Hematopoietic multipotent progenitor cell treated with erythropoietin and hydrocortisone succinate and interleukin-3 and kit ligand, for 4 days (in vitro differentiated cells): ENCODE data around the gene SEC14L3.
A peak's percentile ranks its signal among the peaks of the same experiment; 100 is the strongest.
"Not testable (repeated sequence)": the region's sequence is repeated elsewhere in the genome, so short reads cannot be mapped to it uniquely, and the experiment has no call there.

Experiments
- DNase-seq: peaks from one replicate; pipeline ENCODE4 v3.0.0-alpha.2; 2015

The SEC14L3 gene

DNA sequence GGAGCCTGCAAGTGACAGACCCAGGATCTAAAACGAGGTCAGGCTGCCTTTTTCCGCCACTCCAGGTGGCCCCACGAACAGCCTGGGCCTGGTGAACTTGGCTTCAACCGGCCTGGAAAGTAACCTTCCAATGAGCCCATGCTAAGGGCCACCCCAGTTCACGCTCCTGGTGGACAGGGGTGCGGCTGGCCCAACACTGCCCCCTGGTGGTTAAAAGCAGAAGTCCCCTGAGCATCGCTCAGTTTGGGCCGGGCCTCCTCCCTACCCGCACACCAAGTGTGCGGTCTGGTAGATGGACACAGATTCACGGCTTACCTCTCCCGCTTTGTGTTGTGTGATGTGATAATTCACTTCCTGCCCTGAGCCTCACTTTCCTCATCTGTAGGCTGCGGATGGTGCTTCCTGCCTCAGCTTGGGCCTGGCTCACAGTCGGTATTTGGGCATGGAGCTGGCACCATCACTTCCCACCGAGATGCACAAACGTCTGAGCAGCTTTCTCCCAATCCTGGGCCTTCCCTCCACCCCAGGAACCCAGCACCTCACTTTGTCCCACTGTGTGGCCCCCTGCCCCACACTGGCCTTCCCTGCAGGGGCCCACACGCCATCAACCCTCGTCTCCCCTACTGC, 13.7 kb upstream of the SEC14L3 start:
- peak; percentile 81 for DNase-seq

DNA sequence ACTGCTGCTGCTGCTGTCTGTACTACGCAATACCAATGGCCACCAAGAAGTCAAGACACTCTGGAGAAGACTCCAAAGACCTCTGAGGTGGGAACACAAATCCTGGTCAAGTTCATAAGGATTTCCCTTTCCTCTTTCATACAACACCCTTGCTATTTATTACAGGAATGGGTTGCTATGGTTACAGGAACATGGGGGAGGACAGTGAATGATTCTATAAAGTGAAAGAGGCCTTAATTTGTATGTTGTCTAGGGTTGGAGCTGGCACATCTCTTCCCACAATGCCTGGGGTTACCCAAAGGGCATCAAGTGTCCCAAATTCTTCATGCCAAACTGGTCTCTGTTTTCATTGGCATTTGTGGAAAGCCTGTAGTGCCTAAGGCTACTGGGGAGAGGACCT, 11.4 kb upstream of the SEC14L3 start:
- no peak for DNase-seq

DNA sequence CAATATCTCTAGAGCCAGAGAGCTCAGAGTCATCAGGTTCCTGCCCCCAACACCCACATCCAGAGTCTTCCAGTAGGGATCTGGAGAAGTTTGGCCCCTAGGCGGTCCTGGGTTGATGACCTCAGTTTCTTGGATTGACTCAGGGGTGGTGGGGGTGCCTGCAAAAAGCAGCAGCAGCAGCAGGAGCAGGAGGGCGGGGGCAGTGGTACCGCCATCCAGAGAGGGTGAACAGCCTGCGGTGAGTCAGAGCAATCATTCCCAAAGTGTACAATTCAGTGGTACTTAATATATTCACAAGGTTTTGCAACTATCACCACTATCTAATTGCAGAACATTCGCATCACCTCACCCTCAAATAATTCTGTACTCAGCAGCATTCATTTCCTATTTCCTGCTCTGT, 9.9 kb upstream of the SEC14L3 start:
- no peak for DNase-seq

DNA sequence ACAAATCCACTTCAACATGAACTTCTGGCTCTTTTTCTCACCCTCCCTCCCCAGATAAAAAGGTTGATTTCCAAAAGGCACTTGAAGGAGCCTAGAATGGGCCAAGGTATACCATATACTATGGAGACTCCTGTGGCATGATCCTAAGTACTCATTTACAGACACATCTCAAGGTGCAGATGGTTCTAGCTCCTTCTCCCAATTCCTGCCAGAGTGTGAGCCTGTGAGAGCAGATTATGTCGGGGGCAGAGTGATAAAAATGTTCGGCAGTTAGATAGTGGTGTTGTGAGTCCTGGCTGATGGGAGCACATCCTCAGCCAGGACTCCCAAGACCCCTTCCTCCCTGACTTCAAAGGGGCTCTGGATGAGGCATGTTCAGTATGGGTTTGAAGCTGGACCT, 8.2 kb upstream of the SEC14L3 start:
- DNase-seq: peak; percentile 25

DNA sequence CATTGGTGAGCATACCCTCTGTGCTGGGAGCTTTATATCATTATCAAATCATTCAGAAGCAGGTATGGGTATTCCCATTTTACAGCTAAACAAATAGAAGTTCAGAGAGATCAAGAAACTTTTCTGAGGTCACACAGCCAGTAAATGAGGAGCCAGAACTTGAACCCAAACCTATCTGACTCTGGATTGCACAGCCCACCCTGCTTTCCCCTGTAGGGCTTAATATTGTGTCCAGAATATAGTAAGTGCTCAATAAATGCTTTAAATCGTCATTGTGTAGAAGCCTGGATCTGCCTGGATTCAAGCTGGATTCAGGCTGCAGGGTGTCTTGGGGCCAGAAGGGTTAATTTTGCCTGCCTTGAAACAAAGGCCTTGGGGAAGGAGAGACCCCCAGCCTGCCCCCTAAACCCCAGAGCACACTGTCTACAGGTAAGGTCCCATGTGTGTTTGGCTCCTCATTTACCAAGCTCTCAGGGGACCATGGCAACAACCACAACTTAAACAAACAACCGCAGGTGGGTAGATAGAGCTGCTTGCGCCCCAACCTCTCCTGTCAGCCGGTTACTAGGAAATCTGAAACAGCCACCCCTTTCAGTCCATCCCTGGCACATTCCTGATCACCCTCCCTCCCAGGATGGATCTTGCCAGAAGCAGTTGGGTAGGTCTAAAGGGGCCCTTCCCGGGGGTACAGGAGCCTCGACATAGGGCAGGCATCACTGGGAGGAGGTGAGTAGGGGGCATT, 3.0 kb upstream of the SEC14L3 start:
- no peak for DNase-seq

DNA sequence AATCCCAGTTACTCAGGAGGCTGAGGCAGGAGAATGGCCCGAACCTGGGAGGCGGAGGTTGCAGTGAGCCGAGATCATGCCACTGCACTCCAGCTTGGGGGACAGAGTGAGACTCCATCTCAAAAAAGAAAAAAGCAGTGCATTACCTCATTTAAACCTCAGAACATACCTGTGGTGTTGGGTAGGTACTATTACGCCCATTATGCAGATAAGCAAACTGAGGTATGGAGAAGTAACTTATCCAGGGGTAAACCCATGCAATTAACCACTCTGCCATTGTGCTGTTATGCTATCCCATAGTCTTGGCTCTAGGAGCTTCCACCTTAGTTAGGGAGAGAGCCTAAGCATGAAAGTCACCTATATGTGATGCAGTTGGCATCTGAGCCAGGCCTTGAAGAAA, 2.3 kb upstream of the SEC14L3 start:
- DNase-seq: no peak

DNA sequence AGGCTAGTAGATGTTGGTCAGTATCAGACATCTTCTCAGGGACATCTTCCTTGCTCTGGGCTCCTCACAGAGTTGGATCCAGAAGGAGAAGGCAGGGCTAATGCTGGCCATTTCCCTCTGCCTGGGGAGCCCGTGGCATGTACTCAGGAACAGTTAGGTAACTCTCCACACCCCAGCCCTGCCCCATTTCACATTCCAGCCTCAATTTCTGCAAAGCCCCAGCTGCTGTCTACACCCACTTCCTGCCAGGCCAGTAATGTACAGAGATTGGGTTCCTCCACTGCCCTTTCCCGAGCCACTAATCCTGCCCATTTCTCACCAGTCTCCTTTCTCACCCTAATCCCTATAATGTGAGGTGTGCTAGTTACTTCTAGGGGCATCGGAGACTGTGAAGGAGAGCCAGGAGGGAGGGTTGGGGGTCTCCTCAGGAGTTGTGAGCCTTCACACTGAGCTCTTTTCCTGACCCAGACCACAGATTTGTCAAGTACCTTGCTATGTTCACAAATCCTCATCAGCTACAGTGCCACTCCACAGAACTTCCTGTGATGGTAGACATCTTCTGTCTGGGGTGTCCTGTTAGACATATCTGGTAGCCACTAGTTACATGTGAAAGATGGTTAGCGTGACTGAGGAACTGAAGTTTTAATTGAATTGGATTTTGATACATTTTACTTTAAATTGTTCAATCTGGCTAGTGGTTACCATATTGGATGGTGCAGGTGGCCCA, 1.3 kb upstream of the SEC14L3 start:
- DNase-seq: no peak

DNA sequence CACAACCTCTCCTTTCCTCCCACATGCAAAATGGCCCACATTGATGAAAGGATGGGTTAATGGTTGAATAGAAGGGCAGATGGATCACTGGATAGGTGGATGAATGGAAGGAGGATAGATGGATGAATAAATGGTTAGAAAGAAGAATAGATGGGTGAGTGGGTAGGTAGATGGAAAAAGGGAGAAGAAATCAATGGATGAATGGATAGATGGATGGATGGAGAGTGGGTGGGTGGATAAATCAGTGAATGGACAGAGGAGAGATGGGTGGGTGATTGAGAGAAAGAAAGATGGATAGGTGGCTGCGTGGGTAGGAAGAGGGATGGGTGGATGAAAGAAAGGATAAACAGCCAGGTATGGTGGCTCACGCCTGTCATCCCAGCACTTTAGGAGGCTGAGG, 1.2 kb downstream of the SEC14L3 start:
- DNase-seq: no peak

DNA sequence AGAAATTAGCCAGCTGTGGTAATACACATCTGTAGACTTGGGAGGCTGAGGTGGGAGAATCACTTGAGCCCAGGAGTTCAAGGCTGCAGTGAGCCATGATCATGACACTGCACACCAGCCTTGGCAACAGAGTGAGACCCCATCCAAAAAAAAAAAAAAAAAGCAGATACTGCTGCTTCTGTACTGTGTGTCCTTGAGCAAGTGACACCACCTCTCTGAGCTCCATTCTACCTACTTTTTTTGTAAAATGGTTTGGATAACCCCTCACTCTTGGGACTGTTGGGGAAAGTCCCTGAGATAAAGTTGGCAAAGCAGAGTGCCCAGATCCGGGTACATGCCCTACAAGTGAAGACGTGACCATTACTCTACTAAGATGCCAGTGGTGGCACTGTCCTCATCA, 2.7 kb downstream of the SEC14L3 start:
- DNase-seq: no peak

DNA sequence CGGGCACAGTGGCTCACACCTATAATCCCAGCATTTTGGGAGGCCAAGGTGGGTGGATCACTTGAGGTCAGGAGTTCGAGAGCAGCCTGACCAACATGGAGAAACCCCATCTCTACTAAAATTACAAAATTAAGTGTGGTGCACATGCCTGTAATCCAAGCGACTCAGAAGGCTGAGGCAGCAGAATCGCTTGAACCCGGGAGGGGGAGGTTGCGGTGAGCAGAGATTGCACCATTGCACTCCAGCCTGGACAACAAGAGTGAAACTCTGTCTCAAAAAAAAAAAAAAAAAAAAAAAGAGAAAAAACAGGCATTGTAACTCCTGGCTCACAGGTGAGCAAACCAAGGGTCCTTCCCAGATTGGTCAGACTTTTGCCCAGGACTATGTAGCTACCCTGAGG, 11.3 kb downstream of the SEC14L3 start:
- not testable (repeated sequence) for DNase-seq

DNA sequence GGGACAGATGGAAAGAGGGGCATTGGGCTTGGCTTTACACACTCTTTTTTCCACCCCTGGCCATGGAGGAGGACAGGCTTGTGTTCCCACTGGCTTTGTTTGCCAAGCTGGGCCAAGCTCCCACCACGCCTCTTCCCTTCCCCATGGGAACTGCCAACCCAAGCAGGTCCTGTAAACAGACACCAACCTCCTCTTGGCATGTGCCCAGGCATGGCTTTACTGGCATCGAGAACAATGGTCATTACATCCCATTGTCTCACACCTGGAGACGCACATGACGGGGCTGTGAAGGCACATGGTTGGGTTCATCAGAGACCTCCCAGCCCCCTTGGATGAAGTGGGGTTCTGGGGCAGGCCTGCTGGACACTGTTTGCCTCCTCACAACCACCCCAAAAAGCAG, 11.7 kb downstream of the SEC14L3 start:
- no peak for DNase-seq

DNA sequence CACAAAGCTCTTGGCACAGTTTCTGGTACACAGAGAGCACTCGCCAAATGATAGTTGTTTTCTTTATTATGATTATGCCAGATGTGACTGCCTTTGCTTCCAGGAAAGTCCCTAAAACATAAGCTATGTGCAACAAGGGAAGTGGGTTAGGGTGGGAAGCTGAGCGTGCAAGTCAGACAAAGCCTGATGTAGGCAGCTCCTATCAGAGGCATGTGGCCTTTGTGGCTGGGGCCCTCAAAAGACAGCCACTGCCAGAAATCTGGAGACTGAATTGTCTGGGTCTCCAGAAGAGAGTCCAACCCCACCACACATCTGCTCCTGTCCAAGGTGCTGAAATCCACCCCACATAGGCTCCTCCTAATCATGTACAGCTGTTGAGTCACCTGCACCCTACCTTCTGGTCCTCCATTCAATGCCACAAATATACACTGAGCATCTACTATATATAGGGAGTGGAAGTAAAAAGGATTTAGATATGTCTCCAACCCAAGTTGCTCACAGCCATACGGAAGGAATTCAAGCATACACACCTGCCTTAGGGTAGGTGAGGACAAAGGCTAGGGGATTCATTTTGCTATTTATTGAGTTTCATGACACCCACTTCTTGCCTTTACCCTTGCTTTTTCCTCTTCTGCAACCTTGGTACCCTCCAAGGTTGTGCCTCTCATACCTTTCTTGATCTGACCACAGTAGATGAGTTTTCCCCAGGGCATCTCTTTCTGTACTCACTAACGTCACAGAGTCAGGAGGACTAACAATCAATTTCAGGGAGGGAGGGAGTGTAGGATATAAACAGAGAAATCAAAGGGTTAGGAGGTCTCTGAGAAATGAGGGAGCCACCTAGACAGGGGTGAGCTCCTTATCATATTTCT, 12.4 kb downstream of the SEC14L3 start:
- DNase-seq: peak; percentile 76

DNA sequence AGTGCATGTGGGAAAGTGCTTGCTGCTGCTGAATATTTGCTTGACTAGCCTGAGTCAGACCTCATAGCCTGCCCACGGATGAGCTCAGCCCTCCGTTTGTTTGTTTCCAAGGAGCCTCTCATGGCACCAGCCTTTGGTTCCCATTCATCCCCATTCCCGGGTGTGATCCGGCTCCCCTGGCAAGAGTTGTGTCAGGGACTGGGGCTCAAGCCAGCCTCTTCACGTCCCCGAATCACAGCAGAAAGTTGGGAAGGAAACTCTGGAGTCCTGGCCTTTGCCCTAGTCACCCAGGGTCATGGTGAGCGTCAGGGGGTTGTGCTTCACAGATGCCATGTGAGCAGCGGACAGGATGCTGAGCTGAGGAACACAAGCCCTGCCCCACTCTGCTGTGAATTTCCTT, 13.8 kb downstream of the SEC14L3 start:
- no peak for DNase-seq

DNA sequence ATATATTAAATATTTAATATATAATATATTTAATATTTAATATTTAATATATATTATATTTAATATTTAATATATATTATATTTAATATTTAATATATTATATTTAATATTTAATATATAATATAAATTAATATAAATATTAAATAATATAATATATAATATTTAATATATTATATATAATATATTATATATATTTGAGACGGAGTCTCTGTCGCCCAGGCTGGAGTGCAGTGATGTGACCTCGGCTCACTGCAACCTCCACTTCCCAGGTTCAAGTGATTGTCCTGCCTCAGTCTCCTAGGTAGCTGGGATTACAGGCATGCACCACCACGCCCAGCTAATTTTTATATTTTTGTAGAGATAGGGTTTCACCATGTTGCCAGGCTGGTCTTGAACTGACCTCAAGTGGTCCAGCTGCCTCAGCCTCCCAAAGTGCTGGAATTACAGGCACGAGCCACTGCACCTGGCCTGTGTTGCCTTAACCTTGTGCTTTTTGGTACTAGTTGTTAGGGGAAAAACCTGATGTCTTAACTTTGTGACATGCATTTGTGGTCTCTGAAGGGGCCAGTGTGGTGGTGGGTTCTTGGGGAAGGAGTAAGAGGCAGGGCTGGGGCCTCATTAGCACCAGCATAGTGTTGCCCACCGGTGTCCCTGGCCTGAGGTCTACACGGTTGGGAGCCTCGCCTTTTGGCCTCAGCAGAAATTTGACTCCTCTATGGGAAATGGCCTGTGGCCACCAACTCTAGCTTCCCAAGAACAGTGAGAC, 16.6 kb downstream of the SEC14L3 start:
- DNase-seq: no peak

DNA sequence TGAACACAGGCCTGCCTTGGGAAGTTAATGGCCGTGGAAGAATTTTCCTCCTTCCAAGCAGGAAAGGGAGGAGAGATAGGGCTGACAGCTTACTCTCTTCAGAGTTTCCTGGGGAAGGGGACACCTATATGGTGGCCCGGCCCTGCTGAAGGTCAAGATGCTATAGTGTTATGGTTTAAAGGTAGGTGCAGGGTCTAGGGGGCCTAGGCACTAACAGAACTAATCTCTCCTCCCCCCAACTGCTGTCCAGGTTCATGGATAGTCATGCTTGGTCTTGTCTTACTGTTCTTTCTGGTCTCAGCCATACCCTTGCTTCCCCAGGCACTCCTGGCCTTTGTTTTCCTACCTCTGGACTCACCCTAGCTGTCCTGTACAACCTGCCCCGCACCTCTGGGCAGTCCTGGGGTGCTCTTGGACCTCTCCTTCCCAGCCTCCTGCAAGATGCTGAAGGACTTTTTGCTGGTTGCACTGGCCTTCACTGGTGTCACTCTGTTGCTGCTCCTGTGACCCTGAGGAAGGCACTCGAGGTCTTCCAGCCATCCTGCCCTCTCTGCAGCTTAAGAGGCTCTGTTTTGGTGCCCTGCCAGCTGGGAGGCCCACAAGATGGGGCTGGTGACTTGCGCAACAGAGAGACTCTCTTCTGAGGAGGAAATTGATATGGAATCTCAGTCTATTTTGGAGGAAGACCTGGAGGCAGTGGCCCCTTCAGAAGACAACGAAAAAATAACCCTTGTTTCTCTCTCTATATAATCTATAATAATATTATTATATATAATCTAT, 17.9 kb downstream of the SEC14L3 start:
- peak; percentile 91 for DNase-seq

DNA sequence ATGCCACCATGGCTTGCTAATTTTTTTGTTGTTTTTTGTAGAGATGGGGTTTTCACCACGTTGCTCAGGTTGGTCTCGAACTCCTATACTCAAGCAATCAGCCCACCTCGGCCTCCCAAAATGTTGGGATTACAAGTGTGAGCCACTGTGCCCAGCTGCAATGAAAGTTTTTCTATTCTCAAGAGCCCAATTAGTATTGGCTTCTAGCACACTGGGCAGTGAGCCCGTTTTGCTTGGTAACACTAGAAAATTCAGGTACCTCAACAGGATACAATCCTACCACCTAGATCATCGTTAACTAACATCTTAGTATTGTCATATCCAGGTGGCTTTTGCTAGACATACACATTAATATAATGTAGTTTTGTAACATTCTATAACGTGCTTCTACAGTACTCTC, 19.0 kb downstream of the SEC14L3 start:
- DNase-seq: no peak

DNA sequence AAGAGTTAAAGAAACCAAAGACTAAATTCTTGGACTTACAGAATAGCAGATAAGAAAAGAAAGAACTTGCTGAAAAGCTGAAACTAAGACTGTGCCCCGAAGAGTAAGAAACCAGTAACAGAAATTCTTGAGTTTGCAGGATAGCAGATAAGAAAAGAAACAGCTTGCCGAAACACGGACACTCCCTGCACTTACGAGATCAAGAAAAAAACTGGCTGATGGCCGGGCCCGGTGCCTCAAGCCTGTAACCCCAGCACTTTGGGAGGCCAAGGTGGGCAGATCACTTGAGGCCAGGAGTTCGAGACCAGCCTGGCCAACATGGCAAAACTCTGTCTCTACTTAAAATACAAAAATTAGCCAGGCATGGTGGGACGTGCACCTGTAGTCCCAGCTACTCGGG, 20.3 kb downstream of the SEC14L3 start:
- DNase-seq: peak; percentile 94

DNA sequence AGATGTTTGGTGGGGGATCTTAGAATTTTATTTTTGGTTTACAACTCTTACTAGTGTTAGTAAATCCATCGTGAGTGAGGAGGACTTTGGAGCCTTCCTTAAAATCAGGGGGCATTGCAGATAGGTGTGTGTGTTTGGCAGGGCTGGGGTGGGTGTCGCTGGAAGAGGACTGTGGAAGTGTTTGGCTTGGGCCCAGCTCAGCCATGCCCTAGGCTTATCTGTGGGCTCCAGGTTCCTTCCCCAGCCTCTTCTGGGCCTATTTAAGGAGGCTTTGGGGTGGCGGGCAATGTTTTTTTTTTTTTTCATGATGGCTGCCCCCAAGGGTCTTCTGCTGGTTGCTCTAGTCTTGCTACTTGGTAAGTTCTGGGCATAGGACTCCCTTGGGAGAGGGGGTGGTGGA, 24.2 kb downstream of the SEC14L3 start:
- DNase-seq: peak; percentile 80

DNA sequence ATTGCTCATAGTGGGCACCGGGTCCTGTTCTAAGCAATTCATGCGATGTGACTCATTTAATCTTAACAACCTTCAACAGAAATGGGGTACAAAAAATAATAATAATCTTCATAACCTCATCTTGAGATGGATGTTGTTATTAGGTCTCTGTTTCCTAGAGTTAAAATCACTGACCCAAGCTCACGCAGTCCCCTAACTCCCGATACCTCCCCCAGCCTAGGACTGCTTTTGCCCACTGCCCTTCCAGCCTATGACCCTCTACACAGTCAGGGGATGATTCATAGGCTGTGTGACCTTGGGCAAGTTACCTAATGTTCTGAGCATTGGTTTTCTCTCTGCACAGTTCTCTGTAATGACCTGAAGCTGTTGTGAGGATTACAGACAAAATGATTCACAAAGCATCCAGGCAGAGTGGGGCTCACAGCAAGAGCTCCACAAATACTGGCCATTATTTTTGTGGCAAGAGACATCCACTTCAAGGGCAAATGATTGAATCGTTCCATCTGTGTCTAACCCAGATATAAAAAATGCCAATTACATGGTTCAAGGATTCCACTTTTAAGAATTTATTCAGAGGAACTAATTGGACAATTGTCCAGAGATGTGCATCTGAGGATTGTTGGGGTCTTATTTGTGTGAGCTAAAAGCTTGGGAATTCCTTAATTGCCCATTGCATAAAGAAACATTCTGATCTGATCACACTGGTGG, 26.2 kb downstream of the SEC14L3 start:
- no peak for DNase-seq

DNA sequence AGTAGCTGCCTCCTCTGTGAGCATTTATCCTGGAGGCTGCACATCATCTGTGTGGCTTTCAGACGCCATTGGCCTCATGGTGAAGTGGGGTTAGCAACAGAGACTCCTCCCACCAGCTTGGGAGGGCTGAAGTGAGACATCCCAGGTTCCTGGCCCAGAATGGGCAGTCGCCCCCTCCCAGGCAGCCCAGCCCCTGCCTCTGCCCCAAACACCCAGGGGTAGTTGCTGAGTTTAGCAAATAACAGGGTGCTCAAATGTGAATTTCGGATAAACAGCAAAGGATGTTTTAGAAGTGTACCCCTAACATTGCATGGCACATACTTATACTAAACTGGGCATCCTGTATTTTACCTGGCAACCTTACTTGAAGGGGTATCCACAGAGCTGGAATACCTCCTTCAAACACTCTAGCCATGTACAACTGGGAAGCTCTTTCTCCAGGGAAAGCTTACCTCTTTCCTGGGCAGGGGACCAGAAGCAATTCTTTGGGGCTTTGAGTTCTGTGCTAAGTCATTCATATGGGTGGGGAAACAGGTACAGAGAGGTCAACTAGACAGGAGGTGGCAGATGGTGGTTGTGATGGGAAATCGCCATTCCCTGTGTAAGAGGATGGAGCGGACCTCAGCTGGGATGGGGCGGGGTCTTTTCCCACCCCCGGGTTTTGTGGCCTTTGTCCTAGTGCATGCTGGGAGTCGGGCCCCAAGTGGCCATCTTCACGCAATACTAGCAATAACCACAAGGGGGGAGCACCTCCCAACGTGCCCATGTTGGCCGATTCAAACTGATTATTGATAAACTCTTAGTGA, 27.0 kb downstream of the SEC14L3 start:
- peak; percentile 76 for DNase-seq
